BLaER1 treated with 17β-estradiol and CSF1 and Interleukin-3, amounts not matched to agents 10 nM and 100 nM (cell line): Measurements from ENCODE around the gene L3HYPDH.

Experiments used
- H3K27ac ChIP-seq, 11 experiments: shearing (Covaris generic); formaldehyde crosslinking; 2 replicates each; pipeline ENCODE4 v1.8.1; 2022
- H3K27me3 ChIP-seq, 11 experiments: shearing (Covaris generic); formaldehyde crosslinking; 2 replicates each; pipeline ENCODE4 v1.8.1; 2022
- H3K36me3 ChIP-seq, 11 experiments: shearing (Covaris generic); formaldehyde crosslinking; 2 replicates each; pipeline ENCODE4 v1.8.1; 2022
- H3K4me1 ChIP-seq, 10 experiments: shearing (Covaris generic); formaldehyde crosslinking; 2 replicates each; pipeline ENCODE4 v1.8.1; 2022
- H3K4me2 ChIP-seq, 11 experiments: shearing (Covaris generic); formaldehyde crosslinking; 2 replicates each; pipeline ENCODE4 v1.8.1; 2022
- H3K4me3 ChIP-seq, 10 experiments: shearing (Covaris generic); formaldehyde crosslinking; 2 replicates each; pipeline ENCODE4 v1.8.1; 2022
- H3K9ac ChIP-seq, 11 experiments: shearing (Covaris generic); formaldehyde crosslinking; 2 replicates each; pipeline ENCODE4 v1.8.1; 2022
- H3K9me3 ChIP-seq, 11 experiments: shearing (Covaris generic); formaldehyde crosslinking; replicated peaks in 1 of 11; 2 replicates each; pipeline ENCODE4 v1.8.1; 2022
- H4K20me1 ChIP-seq, 11 experiments: shearing (Covaris generic); formaldehyde crosslinking; 2 replicates each; pipeline ENCODE4 v1.8.1; 2022
- Cebpa-rat ChIP-seq, 11 experiments: shearing (Covaris generic); IDR thresholded peaks; 2 replicates each; pipeline ENCODE4 v1.8.1; 2022

L3HYPDH gene

DNA sequence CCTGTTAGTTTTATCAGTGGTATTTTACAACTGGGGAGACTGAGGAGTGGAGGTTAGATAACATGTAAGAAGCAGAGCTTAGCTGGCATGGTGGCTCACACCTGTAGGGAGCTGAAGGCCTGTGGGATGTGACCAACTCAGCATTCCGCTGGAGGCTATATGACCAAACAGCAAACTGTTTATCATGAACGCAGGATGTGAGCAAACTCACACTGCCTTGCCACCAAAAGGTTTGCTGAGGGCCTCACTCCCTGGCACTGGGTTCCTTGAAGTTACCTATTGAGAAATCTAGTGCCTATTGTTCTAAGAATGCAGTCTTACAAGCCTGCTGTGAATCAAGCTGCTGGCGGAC, 23.5 kb upstream of the L3HYPDH start:
- Histone ChIP-seq H3K4me2 (no peak overlapping the region), H4K20me1 (peaks cover 0 to 6% (median 0%) of the 10 kb centered on the region in 11 experiments; a peak in 2 of 22 replicates), H3K27ac (no peak overlapping the region), H3K4me1 (peaks cover 0 to 4% (median 0%) of the 10 kb centered on the region in 10 experiments; a peak in 1 of 20 replicates), H3K4me3 (no peak overlapping the region), H3K9ac (no peak overlapping the region), H3K27me3 (no peaks in the 10 kb centered on the region), H3K9me3 (no peaks in the 10 kb centered on the region), H3K36me3 (peaks cover 12 to 32% (median 20%) of the 10 kb centered on the region in 11 experiments; a peak in 20 of 22 replicates)
- no peak for TF ChIP-seq Cebpa-rat (IDR thresholded peaks at IDR 0.05)

DNA sequence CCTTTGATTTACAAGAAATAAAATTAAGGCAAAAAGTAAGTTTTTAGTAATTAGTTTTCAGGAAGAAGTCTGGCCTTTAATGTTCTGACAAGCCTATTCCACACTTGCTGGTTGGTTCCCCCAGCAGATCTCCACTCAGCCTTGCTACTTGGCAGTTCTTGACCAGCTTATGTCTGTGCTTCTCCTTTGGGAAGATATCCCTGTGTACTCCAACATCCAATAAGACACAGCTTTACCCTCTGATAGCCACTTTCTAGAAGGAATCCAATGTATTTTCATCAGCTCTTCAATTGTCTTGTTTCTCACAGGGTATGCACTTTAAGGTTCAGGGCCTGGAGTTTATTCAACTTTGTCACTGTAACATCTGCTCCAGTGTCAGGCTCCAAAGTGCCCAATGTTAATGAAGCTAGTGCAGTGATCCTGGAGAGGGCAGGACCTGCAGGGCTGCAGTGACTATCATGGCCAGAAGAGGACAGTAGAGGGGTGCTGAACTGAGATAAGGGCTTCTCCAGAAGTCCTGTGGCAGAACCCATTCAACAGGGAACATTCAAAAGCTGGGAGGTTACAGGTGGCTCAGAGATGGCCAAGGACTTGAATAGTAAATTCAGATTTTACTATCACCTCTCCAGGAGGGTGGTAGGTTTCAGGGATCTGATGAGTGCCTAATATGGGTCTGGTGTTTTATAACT, 23.0 kb upstream of the L3HYPDH start:
- TF ChIP-seq Cebpa-rat (IDR thresholded peaks at IDR 0.05): no peak
- Histone ChIP-seq H3K4me1 (peaks cover 0 to 4% (median 0%) of the 10 kb centered on the region in 10 experiments; a peak in 1 of 20 replicates), H3K4me3 (no peak overlapping the region), H4K20me1 (peaks cover 0 to 6% (median 0%) of the 10 kb centered on the region in 11 experiments; a peak in 2 of 22 replicates), H3K9ac (no peak overlapping the region), H3K9me3 (no peaks in the 10 kb centered on the region), H3K27me3 (no peaks in the 10 kb centered on the region), H3K36me3 (peaks cover 12 to 37% (median 22%) of the 10 kb centered on the region in 11 experiments; a peak in 20 of 22 replicates), H3K27ac (no peak overlapping the region), H3K4me2 (no peak overlapping the region)

DNA sequence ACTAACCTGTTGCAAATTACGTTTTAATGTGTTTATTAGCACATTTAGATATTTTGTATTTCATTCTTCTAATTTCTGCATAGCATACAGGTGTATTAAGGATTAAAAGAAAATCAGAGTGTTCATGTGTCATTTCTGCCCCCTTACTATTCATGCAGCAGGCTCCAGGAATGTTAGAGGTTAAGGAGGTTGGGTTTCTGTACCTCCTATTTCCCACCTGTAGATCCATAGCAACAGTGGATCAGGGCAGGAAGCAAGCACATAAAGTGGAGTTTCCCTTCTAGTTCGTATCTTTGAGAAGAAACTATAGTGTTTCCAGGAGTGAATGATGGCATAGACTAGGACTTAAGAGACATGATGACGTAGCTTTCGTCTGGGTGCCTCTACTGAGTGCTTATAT, 19.0 kb upstream of the L3HYPDH start:
- Histone ChIP-seq H3K36me3 (peaks cover 32 to 74% (median 51%) of the 10 kb centered on the region in 11 experiments), H3K4me1 (peaks cover 0 to 4% (median 0%) of the 10 kb centered on the region in 10 experiments; a peak in 1 of 20 replicates), H3K4me2 (no peak overlapping the region), H3K9me3 (no peaks in the 10 kb centered on the region), H3K9ac (no peak overlapping the region), H3K27me3 (no peaks in the 10 kb centered on the region), H3K4me3 (no peak overlapping the region), H3K27ac (no peak overlapping the region), H4K20me1 (peaks cover 0 to 7% (median 0%) of the 10 kb centered on the region in 11 experiments; a peak in 4 of 22 replicates)
- TF ChIP-seq Cebpa-rat (IDR thresholded peaks at IDR 0.05): no peak

DNA sequence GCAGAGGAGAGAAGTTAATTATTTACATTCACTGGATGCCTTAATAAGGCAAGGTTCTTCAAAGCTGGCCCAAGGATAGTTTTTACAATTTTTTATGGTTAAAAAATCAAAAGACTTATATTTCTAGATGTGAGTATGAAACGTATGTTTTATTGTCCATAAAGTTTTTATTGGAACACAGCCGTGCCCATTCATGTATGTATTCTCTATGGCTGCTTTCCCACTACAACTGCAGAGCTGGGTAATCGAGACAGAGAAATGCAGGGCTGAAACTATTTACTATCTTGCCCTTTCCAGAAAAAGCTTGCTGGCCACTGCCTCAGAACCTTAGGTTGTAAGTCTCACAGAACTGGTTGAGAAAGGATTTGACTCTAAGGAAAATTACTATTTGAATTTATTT, 16.5 kb upstream of the L3HYPDH start:
- H3K4me2 ChIP-seq: no peak overlapping the region
- peaks cover 50 to 94% (median 76%) of the 10 kb centered on the region in 11 experiments for H3K36me3 ChIP-seq
- no peaks in the 10 kb centered on the region for H3K9me3 ChIP-seq
- peaks cover 0 to 4% (median 0%) of the 10 kb centered on the region in 10 experiments; a peak in 1 of 20 replicates for H3K4me1 ChIP-seq
- TF ChIP-seq Cebpa-rat (IDR thresholded peaks at IDR 0.05): no peak
- H3K27ac ChIP-seq: no peak overlapping the region
- H3K9ac ChIP-seq: no peak overlapping the region
- no peak overlapping the region for H3K4me3 ChIP-seq
- H3K27me3 ChIP-seq: no peaks in the 10 kb centered on the region
- peaks cover 0 to 18% (median 0%) of the 10 kb centered on the region in 11 experiments; a peak in 4 of 22 replicates for H4K20me1 ChIP-seq

DNA sequence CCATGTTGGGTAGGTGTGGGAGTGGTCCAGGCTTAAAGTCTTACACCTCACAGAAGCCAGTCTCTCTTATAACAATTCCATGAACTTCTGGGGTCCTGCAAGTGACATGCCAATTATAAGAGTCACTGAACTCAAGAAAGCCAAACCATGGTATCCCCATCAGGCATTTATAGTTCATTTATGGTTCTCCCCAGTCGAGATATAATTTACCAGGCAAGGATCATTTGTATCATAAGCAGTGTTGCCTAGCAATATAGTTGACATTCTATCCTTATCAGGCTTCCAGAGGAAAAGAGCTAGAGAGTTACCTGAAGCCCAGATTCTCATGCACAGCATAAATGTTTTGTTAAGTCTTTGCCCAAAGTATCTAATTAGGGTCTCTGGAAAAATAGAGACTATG, 8.2 kb upstream of the L3HYPDH start:
- peaks cover 0 to 9% (median 0%) of the 10 kb centered on the region in 11 experiments; a peak in 3 of 22 replicates for H3K9me3 ChIP-seq
- no peak overlapping the region for H3K4me2 ChIP-seq
- no peak overlapping the region for H3K4me3 ChIP-seq
- H3K9ac ChIP-seq: no peak overlapping the region
- no peak overlapping the region for H3K27ac ChIP-seq
- no peaks in the 10 kb centered on the region for H3K27me3 ChIP-seq
- H3K36me3 ChIP-seq: peaks cover 77 to 100% (median 95%) of the 10 kb centered on the region in 11 experiments
- TF ChIP-seq Cebpa-rat (IDR thresholded peaks at IDR 0.05): no peak
- H4K20me1 ChIP-seq: peaks cover 0 to 57% (median 3%) of the 10 kb centered on the region in 11 experiments; a peak in 7 of 22 replicates
- H3K4me1 ChIP-seq: peaks cover 0 to 30% (median 0%) of the 10 kb centered on the region in 10 experiments; a peak in 5 of 20 replicates

DNA sequence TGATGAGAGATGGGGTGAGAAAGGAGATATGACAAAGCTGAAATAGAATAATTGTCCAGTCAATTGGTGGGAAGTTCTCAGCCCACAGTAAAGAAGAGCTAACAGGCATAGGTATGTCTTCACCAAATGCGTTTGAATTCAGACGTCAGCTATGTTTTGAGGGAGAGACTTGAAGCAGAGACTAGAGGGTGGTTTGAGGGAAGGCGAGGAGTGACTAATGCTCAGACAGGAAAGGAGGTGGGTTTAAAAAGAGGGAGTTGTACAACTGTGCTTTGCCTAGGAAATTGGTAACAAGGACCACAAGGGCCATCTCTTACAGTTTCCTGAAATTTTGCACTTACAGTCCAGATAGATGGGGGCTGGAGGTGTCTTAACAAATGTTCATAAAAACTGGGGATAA, 6.5 kb upstream of the L3HYPDH start:
- H3K27me3 ChIP-seq: no peaks in the 10 kb centered on the region
- H3K27ac ChIP-seq: no peak overlapping the region
- H3K9ac ChIP-seq: no peak overlapping the region
- peaks cover 0 to 9% (median 0%) of the 10 kb centered on the region in 11 experiments; a peak in 3 of 22 replicates for H3K9me3 ChIP-seq
- H3K4me1 ChIP-seq: peaks cover 8 to 44% (median 12%) of the 10 kb centered on the region in 10 experiments
- H4K20me1 ChIP-seq: peaks cover 0 to 61% (median 3%) of the 10 kb centered on the region in 11 experiments; a peak in 7 of 22 replicates
- no peak overlapping the region for H3K4me3 ChIP-seq
- peaks cover 67 to 91% (median 81%) of the 10 kb centered on the region in 11 experiments for H3K36me3 ChIP-seq
- H3K4me2 ChIP-seq: 0 out of 22 replicates have a peak overlapping the region, but pooled peaks of 2 of the 11 experiments have one; percentile 3
- no peak for TF ChIP-seq Cebpa-rat (IDR thresholded peaks at IDR 0.05)

DNA sequence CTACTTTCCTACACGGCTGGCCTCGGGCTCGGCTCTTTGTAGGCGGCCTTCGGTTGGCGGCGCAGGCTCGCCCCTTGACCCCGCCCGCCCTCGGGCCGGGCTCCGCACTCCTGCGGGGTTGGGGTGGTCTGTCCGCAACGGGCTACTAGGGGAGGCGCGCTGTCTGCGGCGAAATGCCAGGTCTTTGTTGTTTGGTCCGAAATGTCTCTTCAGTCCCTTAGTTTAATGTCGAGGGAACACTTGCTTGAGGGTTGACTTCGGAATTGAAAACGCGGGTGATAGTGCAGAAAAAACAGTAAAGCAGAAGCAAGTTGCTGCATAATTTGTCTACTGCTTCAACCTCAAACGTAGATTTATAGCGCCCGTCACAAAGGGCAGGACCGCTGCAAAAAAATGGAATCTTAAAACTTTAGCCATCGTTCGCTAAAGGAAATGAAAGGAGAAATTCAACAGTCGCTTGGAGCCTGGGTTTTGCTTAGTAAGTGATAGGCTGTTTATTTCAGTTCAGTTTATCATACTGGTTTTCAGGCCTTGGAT, 499 bp upstream of the L3HYPDH start:
- H3K9ac ChIP-seq: peak overlapping the region; percentile 84 to 92 (median 90)
- peak overlapping the region; percentile 76 to 94 (median 91) for H3K27ac ChIP-seq
- peak overlapping the region; percentile 70 to 89 (median 80) for H3K4me3 ChIP-seq
- peaks cover 47 to 72% (median 55%) of the 10 kb centered on the region in 10 experiments for H3K4me1 ChIP-seq
- no peaks in the 10 kb centered on the region for H3K9me3 ChIP-seq
- H4K20me1 ChIP-seq: peaks cover 0 to 30% (median 12%) of the 10 kb centered on the region in 11 experiments; a peak in 14 of 22 replicates
- no peak for TF ChIP-seq Cebpa-rat (IDR thresholded peaks at IDR 0.05)
- peaks cover 17 to 31% (median 24%) of the 10 kb centered on the region in 11 experiments for H3K36me3 ChIP-seq
- H3K4me2 ChIP-seq: peak overlapping the region; percentile 64 to 96 (median 82)
- H3K27me3 ChIP-seq: no peaks in the 10 kb centered on the region

DNA sequence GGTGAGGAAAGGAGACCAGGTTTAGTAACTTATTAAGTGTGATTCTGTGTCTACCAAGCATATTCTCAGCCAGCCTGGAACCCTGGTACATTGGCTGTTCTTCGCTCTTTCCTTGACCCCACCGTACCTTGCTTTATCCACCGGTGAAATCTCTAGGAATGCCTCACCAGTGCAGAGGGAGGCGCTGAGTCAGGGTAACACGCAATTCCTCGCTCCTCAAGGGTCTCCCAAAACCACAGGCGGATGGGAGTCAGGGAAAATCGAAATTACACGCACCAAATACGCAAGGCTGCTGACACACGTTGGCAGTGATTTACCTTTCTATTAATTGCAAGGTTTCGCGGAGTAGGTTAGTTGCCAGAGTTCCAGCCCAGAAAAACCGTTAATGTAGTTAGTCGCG, 845 bp downstream of the L3HYPDH start:
- Histone ChIP-seq H3K4me2 (peak overlapping the region; percentile 85 to 99 (median 97)), H3K27ac (peak overlapping the region in 10 of 11 experiments; percentile 76 to 94 (median 91); a peak in 21 of 22 replicates), H3K9ac (peak overlapping the region; percentile 84 to 92 (median 90)), H3K4me3 (peak overlapping the region; percentile 70 to 89 (median 80)), H3K9me3 (no peaks in the 10 kb centered on the region), H3K4me1 (peaks cover 47 to 60% (median 55%) of the 10 kb centered on the region in 10 experiments), H3K27me3 (no peaks in the 10 kb centered on the region), H3K36me3 (peaks cover 13 to 26% (median 19%) of the 10 kb centered on the region in 11 experiments; a peak in 21 of 22 replicates), H4K20me1 (peaks cover 0 to 30% (median 12%) of the 10 kb centered on the region in 11 experiments; a peak in 14 of 22 replicates)
- no peak for TF ChIP-seq Cebpa-rat (IDR thresholded peaks at IDR 0.05)
